Measurements from ENCODE around the gene RASGRP2. TPM values are rescaled to one million over a fixed set of nuclear protein-coding genes. Genes with fewer than 3 reads are reported as not detected.

Gene RASGRP2
- total and polyA plus RNA-seq, 2 of the 8 experiments (the other 6 are each of a cell fraction or from before 2014, with no cell fraction given) = 40.6 to 45.7 TPM

GRCh38 chr11:64745521-64746328, 1.8 kb upstream of the RASGRP2 start:
- Histone ChIP-seq H3K27ac (ENCODE audit: low read depth, low read length) (no peak overlapping the region), H3K18ac (ENCODE audit: extremely low read depth, low read length) (no peak overlapping the region; the same call in none of the 2 replicates), H3K27me3 (replicated peaks in 1 of 4; ENCODE audit: control insufficient read depth in 3 of 4, extremely low read depth in 1 of 4, insufficient read depth in 3 of 4, low read length in 3 of 4) (peaks cover 0 to 32% (median 19%) of the 10 kb centered on the region in 4 experiments; a peak in 5 of 7 replicates), H4K8ac (ENCODE audit: extremely low read depth, insufficient read depth, low read length) (no peak overlapping the region; the same call in 1 of the 2 replicates), H3K4ac (replicated peaks; ENCODE audit: insufficient read length, low read depth, low read length) (no peak overlapping the region), H3K23ac (ENCODE audit: insufficient read length) (no peak overlapping the region), H3K9me3 (ENCODE audit: insufficient read depth in 2 of 2, low read depth in 1 of 2, low read length in 1 of 2) (no peaks in the 10 kb centered on the region), H4K5ac (ENCODE audit: insufficient read length, low read depth, low read length) (peak overlapping the region; percentile 22), H2AFZ (ENCODE audit: low read length) (no peak overlapping the region), H3K4me1 (replicated peaks in 1 of 4; ENCODE audit: control insufficient read depth in 3 of 4, insufficient read depth in 4 of 4, low read length in 3 of 4) (peaks cover 3 to 26% (median 20%) of the 10 kb centered on the region in 4 experiments), H3K23me2 (ENCODE audit: low read depth, low read length) (peaks cover 35% of the 10 kb centered on the region), H2BK120ac (replicated peaks; ENCODE audit: low read depth, low read length) (no peak overlapping the region), H2AK5ac (ENCODE audit: low read depth, low read length) (no peak overlapping the region), H3K79me1 (ENCODE audit: low read depth, low read length) (no peaks in the 10 kb centered on the region), H3K56ac (replicated peaks; ENCODE audit: insufficient read length, low read depth, low read length) (no peak overlapping the region), H4K91ac (replicated peaks; ENCODE audit: insufficient read length, low read length) (no peak overlapping the region), H3K4me3 (ENCODE audit: extremely low read depth in 1 of 4, insufficient read depth in 2 of 4, low read depth in 3 of 4, low read length in 4 of 4) (peak overlapping the region; percentile 48 to 64 (median 52)), H2BK20ac (ENCODE audit: low read length) (no peak overlapping the region), H3K79me2 (ENCODE audit: control insufficient read depth in 1 of 2, insufficient read depth in 2 of 2, low read length in 2 of 2) (no peaks in the 10 kb centered on the region), H3K36me3 (ENCODE audit: control insufficient read depth in 2 of 4, insufficient read depth in 4 of 4, low read length in 3 of 4) (no peaks in the 10 kb centered on the region; a peak in 1 of 8 replicates), H2BK12ac (ENCODE audit: low read depth, low read length) (no peak overlapping the region; the same call in 1 of the 2 replicates), H3K14ac (ENCODE audit: insufficient read length) (no peak overlapping the region), H2BK5ac (ENCODE audit: low read depth, low read length) (no peak overlapping the region; the same call in 1 of the 2 replicates), H3K4me2 (ENCODE audit: insufficient read depth in 1 of 2, low read depth in 2 of 2, low read length in 2 of 2) (peak overlapping the region; percentile 87 to 89), H3K9ac (replicated peaks in 1 of 4; ENCODE audit: extremely low read depth in 1 of 4, low read depth in 3 of 4, low read length in 3 of 4) (no peak overlapping the region), H4K20me1 (replicated peaks in 1 of 2; ENCODE audit: control insufficient read depth in 1 of 2, insufficient read depth in 2 of 2, low read length in 2 of 2) (no peaks in the 10 kb centered on the region), H2BK15ac (ENCODE audit: low read length) (no peak overlapping the region)
- FAIRE-seq (peak; percentile 28), DNase-seq (ENCODE audit: low read depth in 1 of 2, low spot score in 2 of 2) (peak in 1 of 2 experiments; percentile 89)
- ChIA-PET POLR2A (ENCODE audit: partially characterized antibody) (interaction anchor here (1.1 to 42.9 kb wide), 2 partner anchors 10 to 20 kb away, joined by 4 to 1087 read pairs; partner anchors contain the start of genes PYGM and SF1), CTCF (ENCODE audit: partially characterized antibody) (interaction anchor here (0.8 to 23.7 kb wide), 6 partner anchors 20 to 174 kb away, joined by 3 to 376 read pairs (median 28); partner anchors contain the start of gene PYGM)
- 3% methylated on average over 39 of the region's 52 CpGs; no CpG with 5 or more reads in 1 of the 2 experiments for WGBS, 2 experiments (ENCODE audit: extremely low coverage in 1 of 2, insufficient coverage in 1 of 2, insufficient read length in 1 of 2, insufficient replicate concordance in 2 of 2, low coverage in 1 of 2, low lambda C conversion rate in 2 of 2, missing lambda C conversion rate in 1 of 2)
- TF ChIP-seq MAFK (IDR thresholded peaks at IDR 0.05; ENCODE audit: low read depth, low read length) (no peak), SRF (IDR thresholded peaks at IDR 0.05; ENCODE audit: low read depth, low read length) (peak; percentile 57), TBP (IDR thresholded peaks at IDR 0.05; ENCODE audit: low read depth, low read length) (peak; percentile 39; the same call in 1 of the 2 replicates), KDM4A (IDR thresholded peaks at IDR 0.05; ENCODE audit: low read depth, low read length, severe bottlenecking) (peak; percentile 31), SP1 (IDR thresholded peaks at IDR 0.05; ENCODE audit: low read depth, low read length) (peak; percentile 29; the same call in 1 of the 2 replicates), BACH1 (IDR thresholded peaks at IDR 0.05; ENCODE audit: low read length) (peak; percentile 42; the same call in 1 of the 2 replicates), ASH2L (IDR thresholded peaks at IDR 0.05; ENCODE audit: low read length) (no peak), EP300 (IDR thresholded peaks at IDR 0.05; ENCODE audit: borderline replicate concordance in 1 of 2, low read depth in 2 of 2, low read length in 2 of 2) (no peak), POLR2A (IDR thresholded peaks at IDR 0.05; ENCODE audit: control extremely low read depth in 1 of 2, low read depth in 2 of 2, low read length in 2 of 2) (peak in 1 of 2 experiments; percentile 47; a peak in 1 of 3 replicates), SIN3A (conservative IDR thresholded peaks at IDR 0.05 in 1 of 2, IDR thresholded peaks at IDR 0.05 in 1 of 2; ENCODE audit: low read depth in 1 of 2, low read length in 2 of 2) (0 out of 4 replicates have a peak, but pooled peaks of 1 of the 2 experiments have one; percentile 32)
- TF ChIP-seq, protein P1, sequence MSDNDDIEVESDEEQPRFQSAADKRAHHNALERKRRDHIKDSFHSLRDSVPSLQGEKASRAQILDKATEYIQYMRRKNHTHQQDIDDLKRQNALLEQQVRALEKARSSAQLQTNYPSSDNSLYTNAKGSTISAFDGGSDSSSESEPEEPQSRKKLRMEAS (IDR thresholded peaks at IDR 0.05) = peak; percentile 6; the same call in 1 of the 2 replicates
